H9 (cell line): ENCODE measurements around the gene GADD45A. TPM values are rescaled to one million over a fixed set of nuclear protein-coding genes. Genes with fewer than 3 reads are reported as not detected.

Experiments used
- DNase-seq: peaks from one replicate; pipeline ENCODE4 v3.0.0-alpha.2; 2017
- H2AFZ ChIP-seq: one replicate; pipeline ENCODE4 v1.6.1; 2013; ENCODE audit warnings: mild to moderate bottlenecking, low read length, control low read depth, moderate library complexity
- H2AK5ac ChIP-seq: 2 replicates; pipeline ENCODE4 v1.6.1; 2013; ENCODE audit warnings: low read length, control low read depth, mixed read lengths; ENCODE audit not compliant: insufficient read length
- H2BK120ac ChIP-seq: one replicate; pipeline ENCODE4 v1.6.1; 2013; ENCODE audit warnings: low read depth, mild to moderate bottlenecking, low read length, control low read depth, inconsistent platforms; ENCODE audit not compliant: poor library complexity, severe bottlenecking
- H2BK12ac ChIP-seq: 2 replicates; pipeline ENCODE4 v1.6.1; 2013; ENCODE audit warnings: low read length, control low read depth, mixed read lengths, low read depth; ENCODE audit not compliant: insufficient read length
- H2BK15ac ChIP-seq: 2 replicates; pipeline ENCODE4 v1.6.1; 2013; ENCODE audit warnings: low read depth, low read length, control low read depth
- H2BK20ac ChIP-seq: one replicate; pipeline ENCODE4 v1.6.1; 2013; ENCODE audit warnings: low read depth, mild to moderate bottlenecking, low read length, control low read depth, inconsistent platforms; ENCODE audit not compliant: poor library complexity, severe bottlenecking
- H2BK5ac ChIP-seq: 2 replicates; pipeline ENCODE4 v1.6.1; 2013; ENCODE audit warnings: low read length, control low read depth, mixed read lengths; ENCODE audit not compliant: insufficient read length
- H3K14ac ChIP-seq: 2 replicates; pipeline ENCODE4 v1.6.1; 2013; ENCODE audit warnings: low read length, control low read depth; ENCODE audit not compliant: insufficient read depth
- H3K18ac ChIP-seq: 2 replicates; pipeline ENCODE4 v1.6.1; 2013; ENCODE audit warnings: low read depth, mild to moderate bottlenecking, mixed read lengths, low read length, control low read depth; ENCODE audit not compliant: insufficient read length
- H3K23ac ChIP-seq: 2 replicates; pipeline ENCODE4 v1.6.1; 2013; ENCODE audit warnings: low read length, control low read depth, mixed read lengths, low read depth; ENCODE audit not compliant: insufficient read length
- H3K23me2 ChIP-seq: 2 replicates; pipeline ENCODE4 v1.6.1; 2013; ENCODE audit warnings: low read depth, mild to moderate bottlenecking, mixed read lengths, low read length, control low read depth; ENCODE audit not compliant: insufficient read length, poor library complexity, severe bottlenecking
- H3K27ac ChIP-seq: 2 replicates; pipeline ENCODE4 v1.5.1; 2013; ENCODE audit warnings: low read length, control low read depth, mixed read lengths, low read depth; ENCODE audit not compliant: insufficient read length
- H3K27me3 ChIP-seq: 2 replicates; pipeline ENCODE4 v1.6.1; 2013; ENCODE audit warnings: low read length, control low read depth, inconsistent platforms; ENCODE audit not compliant: insufficient read depth
- H3K4ac ChIP-seq: 2 replicates; pipeline ENCODE4 v1.6.1; 2013; ENCODE audit warnings: low read depth, mild to moderate bottlenecking, control low read depth, inconsistent platforms, low read length, moderate library complexity
- H3K4me1 ChIP-seq: 2 replicates; pipeline ENCODE4 v1.6.1; 2013; ENCODE audit warnings: low read length, control low read depth, inconsistent platforms; ENCODE audit not compliant: insufficient read depth
- H3K4me2 ChIP-seq: 2 replicates; pipeline ENCODE4 v1.6.1; 2013; ENCODE audit warnings: low read length, control low read depth, mixed read lengths; ENCODE audit not compliant: insufficient read length, insufficient read depth
- H3K56ac ChIP-seq: 2 replicates; pipeline ENCODE4 v1.6.1; 2013; ENCODE audit warnings: low read depth, mild to moderate bottlenecking, mixed read lengths, low read length, control low read depth; ENCODE audit not compliant: insufficient read length
- H3K79me1 ChIP-seq: 2 replicates; pipeline ENCODE4 v1.6.1; 2013; ENCODE audit warnings: low read depth, mild to moderate bottlenecking, moderate library complexity, low read length, control low read depth, inconsistent platforms; ENCODE audit not compliant: insufficient read depth, poor library complexity, severe bottlenecking
- H3K79me2 ChIP-seq: 2 replicates; pipeline ENCODE4 v1.6.1; 2013; ENCODE audit warnings: low read length, control low read depth, inconsistent platforms; ENCODE audit not compliant: insufficient read depth
- H3K9ac ChIP-seq: 2 replicates; pipeline ENCODE4 v1.6.1; 2013; ENCODE audit warnings: low read length, control low read depth, mixed read lengths; ENCODE audit not compliant: insufficient read length; ENCODE audit errors: extremely low read depth
- H3K9me3 ChIP-seq: one replicate; pipeline ENCODE4 v1.6.1; 2013; ENCODE audit warnings: low read depth, low read length, inconsistent platforms; ENCODE audit not compliant: control insufficient read depth
- H3T11ph ChIP-seq: one replicate; pipeline ENCODE4 v1.6.1; 2013; ENCODE audit warnings: mild to moderate bottlenecking, low read length, control low read depth, inconsistent platforms
- H4K20me1 ChIP-seq: one replicate; pipeline ENCODE4 v1.6.1; 2013; ENCODE audit not compliant: control insufficient read depth, insufficient read length, insufficient read depth
- H4K5ac ChIP-seq: 2 replicates; pipeline ENCODE4 v1.6.1; 2013; ENCODE audit warnings: low read depth, mild to moderate bottlenecking, mixed read lengths, low read length, control low read depth; ENCODE audit not compliant: insufficient read length
- H4K8ac ChIP-seq: replicated peaks from 2 replicates; pipeline ENCODE4 v1.6.1; 2013; ENCODE audit warnings: low read length, control low read depth, mixed read lengths, low read depth; ENCODE audit not compliant: insufficient read length
- H4K91ac ChIP-seq: 2 replicates; pipeline ENCODE4 v1.6.1; 2013; ENCODE audit warnings: low read depth, mild to moderate bottlenecking, moderate library complexity, mixed read lengths, low read length, control low read depth; ENCODE audit not compliant: insufficient read length
- H3K27ac Mint-ChIP-seq, 3 experiments: 2 replicates in 2 of 3; 3 replicates in 1 of 3; pipeline ENCODE4 v1.8.0; 2020 to 2021; ENCODE audit warnings: mixed read lengths in 3 of 3, mild to moderate bottlenecking in 1 of 3, moderate library complexity in 1 of 3
- H3K27me3 Mint-ChIP-seq: 2 replicates; pipeline ENCODE4 v1.8.0; 2021; ENCODE audit warnings: low read depth, mild to moderate bottlenecking, moderate library complexity, mixed read lengths
- H3K36me3 Mint-ChIP-seq, 3 experiments: 2 replicates in 2 of 3; 3 replicates in 1 of 3; pipeline ENCODE4 v1.8.0; 2020 to 2021; ENCODE audit warnings: low read depth in 3 of 3, mixed read lengths in 3 of 3; ENCODE audit not compliant: insufficient read depth in 1 of 3
- H3K4me1 Mint-ChIP-seq, 2 experiments: 2 replicates each; pipeline ENCODE4 v1.8.0; 2020; ENCODE audit warnings: mixed read lengths in 2 of 2
- H3K4me3 Mint-ChIP-seq, 2 experiments: 2 replicates in 1 of 2; 3 replicates in 1 of 2; pipeline ENCODE4 v1.8.0; 2020 to 2021; ENCODE audit warnings: mild to moderate bottlenecking in 2 of 2, mixed read lengths in 2 of 2, moderate library complexity in 1 of 2
- H3K9me3 Mint-ChIP-seq, 2 experiments: 2 replicates in 1 of 2; 3 replicates in 1 of 2; pipeline ENCODE4 v1.8.0; 2020; ENCODE audit warnings: mild to moderate bottlenecking in 2 of 2, mixed read lengths in 2 of 2, moderate library complexity in 1 of 2
- WGBS: extraction: QIAGEN DNeasy Blood & Tissue Kit; methylation state at CpG from one replicate; pipeline ENCODE4 v1.1.7; 2013; ENCODE audit warnings: missing lambda C conversion rate, low lambda C conversion rate, mixed read lengths; ENCODE audit not compliant: insufficient read length; ENCODE audit errors: extremely low coverage; 5-methylcytosine and 5-hydroxymethylcytosine counted together
- total RNA-seq: library from RNA; stranded (reverse); gene quantifications from 2 replicates; pipeline ENCODE4 v1.2.1, GENCODE V29; 2021
- TF ChIP-seq, protein P1 (sequence below): fragments of 200-600 bp; sonication (generic); conservative IDR thresholded peaks from 3 replicates; pipeline ENCODE4 v1.8.0; 2021; ENCODE audit warnings: antibody characterized with exemption, mild to moderate bottlenecking

Gene GADD45A
- total RNA-seq, 1 experiment from 2014 or later = 22.8 TPM

DNA sequence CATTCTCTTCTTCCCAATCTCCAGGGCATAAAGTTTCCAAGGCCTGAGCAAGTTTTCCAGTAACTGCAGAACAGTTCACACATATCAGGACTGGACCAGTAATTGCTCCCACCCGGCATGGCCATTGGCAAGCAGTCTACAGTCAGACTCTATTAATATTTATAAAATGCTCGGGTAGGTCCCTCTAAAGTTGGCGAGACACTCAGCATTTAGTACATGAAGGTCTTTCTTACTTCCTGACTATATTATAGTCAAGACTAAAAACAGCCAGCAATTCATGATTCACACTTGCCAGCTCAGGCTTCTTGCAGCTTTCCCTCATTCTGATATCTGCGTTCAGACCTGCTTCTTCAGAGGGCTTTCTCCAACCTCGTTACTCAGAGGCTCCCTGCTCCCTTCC, 25.4 kb downstream of the GADD45A start:
- Histone ChIP-seq H3K27me3 (no peaks in the 10 kb centered on the region), H4K91ac (no peak overlapping the region), H4K20me1 (no peaks in the 10 kb centered on the region), H2BK12ac (no peak overlapping the region), H3K4me2 (no peak overlapping the region), H3K4me1 (no peaks in the 10 kb centered on the region), H3K14ac (no peak overlapping the region), H2BK5ac (no peak overlapping the region), H3K4ac (no peak overlapping the region), H2AK5ac (no peak overlapping the region), H3K56ac (no peak overlapping the region), H3K23me2 (no peaks in the 10 kb centered on the region), H2BK15ac (no peak overlapping the region), H2BK120ac (no peak overlapping the region), H3K9ac (no peak overlapping the region), H4K5ac (no peak overlapping the region), H3K79me2 (no peaks in the 10 kb centered on the region), H2BK20ac (no peak overlapping the region), H3K9me3 (no peaks in the 10 kb centered on the region), H3T11ph (no peak overlapping the region), H4K8ac (no peak overlapping the region), H3K79me1 (no peaks in the 10 kb centered on the region), H3K23ac (no peak overlapping the region), H3K27ac (no peak overlapping the region), H3K18ac (no peak overlapping the region), H2AFZ (no peak overlapping the region)
- H3K9me3 Mint-ChIP-seq = no peaks in the 10 kb centered on the region
- H3K4me1 Mint-ChIP-seq = peaks cover 8 to 11% of the 10 kb centered on the region in 2 experiments
- no peak overlapping the region for H3K4me3 Mint-ChIP-seq
- no peak for DNase-seq
- H3K27me3 Mint-ChIP-seq = no peaks in the 10 kb centered on the region
- H3K36me3 Mint-ChIP-seq = no peaks in the 10 kb centered on the region; a peak in 1 of 7 replicates
- TF ChIP-seq, protein P1, sequence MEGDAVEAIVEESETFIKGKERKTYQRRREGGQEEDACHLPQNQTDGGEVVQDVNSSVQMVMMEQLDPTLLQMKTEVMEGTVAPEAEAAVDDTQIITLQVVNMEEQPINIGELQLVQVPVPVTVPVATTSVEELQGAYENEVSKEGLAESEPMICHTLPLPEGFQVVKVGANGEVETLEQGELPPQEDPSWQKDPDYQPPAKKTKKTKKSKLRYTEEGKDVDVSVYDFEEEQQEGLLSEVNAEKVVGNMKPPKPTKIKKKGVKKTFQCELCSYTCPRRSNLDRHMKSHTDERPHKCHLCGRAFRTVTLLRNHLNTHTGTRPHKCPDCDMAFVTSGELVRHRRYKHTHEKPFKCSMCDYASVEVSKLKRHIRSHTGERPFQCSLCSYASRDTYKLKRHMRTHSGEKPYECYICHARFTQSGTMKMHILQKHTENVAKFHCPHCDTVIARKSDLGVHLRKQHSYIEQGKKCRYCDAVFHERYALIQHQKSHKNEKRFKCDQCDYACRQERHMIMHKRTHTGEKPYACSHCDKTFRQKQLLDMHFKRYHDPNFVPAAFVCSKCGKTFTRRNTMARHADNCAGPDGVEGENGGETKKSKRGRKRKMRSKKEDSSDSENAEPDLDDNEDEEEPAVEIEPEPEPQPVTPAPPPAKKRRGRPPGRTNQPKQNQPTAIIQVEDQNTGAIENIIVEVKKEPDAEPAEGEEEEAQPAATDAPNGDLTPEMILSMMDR = no peak
- no CpG with 5 or more reads among the region's 5 CpGs for WGBS
- no peak overlapping the region; a peak in 1 of 7 replicates for H3K27ac Mint-ChIP-seq
